Keratinocyte (primary cell): Measurements from ENCODE around the gene TEKT2. TPM values are rescaled to one million over a fixed set of nuclear protein-coding genes. Genes with fewer than 3 reads are reported as not detected.

Experiments
- DNase-seq: peaks from one replicate; pipeline ENCODE4 v3.0.0-alpha.2; 2011; ENCODE audit warnings: low read depth, missing footprints, low spot score
- FAIRE-seq: peaks from 2 replicates; lab custom pipeline; 2011; peaks lifted over from hg19 to GRCh38; lab: Jason Lieb, UNC
- H2AFZ ChIP-seq: 2 replicates; pipeline ENCODE4 v1.6.0; 2012; ENCODE audit warnings: low read length, control low read depth, inconsistent platforms; ENCODE audit not compliant: control insufficient read depth
- H3K27ac ChIP-seq: 2 replicates; pipeline ENCODE4 v1.5.1; 2011; ENCODE audit warnings: low read length; ENCODE audit not compliant: control insufficient read depth, insufficient read depth
- H3K27me3 ChIP-seq: 3 replicates; pipeline ENCODE4 v1.6.0; 2011; ENCODE audit warnings: low read length; ENCODE audit not compliant: control insufficient read depth, insufficient read depth; ENCODE audit errors: extremely low read depth
- H3K36me3 ChIP-seq, 2 experiments: 2 replicates in 1 of 2; 3 replicates in 1 of 2; pipeline ENCODE4 v1.5.1; 2011; ENCODE audit warnings: low read length in 2 of 2, mild to moderate bottlenecking in 1 of 2; ENCODE audit not compliant: control insufficient read depth in 2 of 2, insufficient read depth in 2 of 2; ENCODE audit errors: extremely low read depth in 1 of 2
- H3K4me1 ChIP-seq: 3 replicates; pipeline ENCODE4 v1.5.1; 2011; ENCODE audit warnings: low read length; ENCODE audit not compliant: control insufficient read depth, insufficient read depth; ENCODE audit errors: extremely low read depth
- H3K4me2 ChIP-seq: 3 replicates; pipeline ENCODE4 v1.6.0; 2011; ENCODE audit warnings: low read depth, low read length; ENCODE audit not compliant: control insufficient read depth, insufficient read depth; ENCODE audit errors: extremely low read depth
- H3K4me3 ChIP-seq, 3 experiments: fragments of 200-600 bp in 1 of 3; sonication (generic) in 1 of 3; 2 replicates in 2 of 3; 3 replicates in 1 of 3; pipeline ENCODE4 v1.5.1; 2011 to 2016; ENCODE audit warnings: low read length in 3 of 3, mild to moderate bottlenecking in 3 of 3, control low read depth in 2 of 3, inconsistent platforms in 1 of 3, low read depth in 1 of 3, mixed read lengths in 1 of 3, mixed run types in 1 of 3, moderate library complexity in 1 of 3; ENCODE audit not compliant: control insufficient read depth in 2 of 3, insufficient read depth in 2 of 3; ENCODE audit errors: extremely low read depth in 1 of 3
- H3K79me2 ChIP-seq: 2 replicates; pipeline ENCODE4 v1.6.0; 2012; ENCODE audit warnings: low read length; ENCODE audit not compliant: control insufficient read depth, insufficient read depth
- H3K9ac ChIP-seq: 3 replicates; pipeline ENCODE4 v1.6.0; 2011; ENCODE audit warnings: low read length; ENCODE audit not compliant: control insufficient read depth, insufficient read depth; ENCODE audit errors: extremely low read depth
- H3K9me1 ChIP-seq: 3 replicates; pipeline ENCODE4 v1.6.0; 2011; ENCODE audit warnings: low read length; ENCODE audit not compliant: control insufficient read depth, insufficient read depth; ENCODE audit errors: extremely low read depth
- H3K9me3 ChIP-seq: 2 replicates; pipeline ENCODE4 v1.5.1; 2012; ENCODE audit warnings: low read depth, low read length; ENCODE audit not compliant: control insufficient read depth
- H4K20me1 ChIP-seq: 3 replicates; pipeline ENCODE4 v1.6.0; 2011; ENCODE audit warnings: low read length; ENCODE audit not compliant: control insufficient read depth, insufficient read depth; ENCODE audit errors: extremely low read depth
- CTCF ChIP-seq, 3 experiments: IDR thresholded peaks in 1 of 3; conservative IDR thresholded peaks in 1 of 3; optimal IDR thresholded peaks in 1 of 3; 2 replicates in 2 of 3; 3 replicates in 1 of 3; pipeline versions ENCODE3 to v1.5.1; 2011; ENCODE audit warnings: low read length in 3 of 3, mild to moderate bottlenecking in 3 of 3, moderate library complexity in 2 of 3, control low read depth in 1 of 3, inconsistent platforms in 1 of 3; ENCODE audit not compliant: insufficient read depth in 2 of 3; ENCODE audit errors: extremely low read depth in 1 of 3
- EZH2 ChIP-seq: IDR thresholded peaks from one replicate; pipeline ENCODE4 v1.6.1; 2012; ENCODE audit warnings: inconsistent platforms, mild to moderate bottlenecking, low read length, moderate library complexity
- dilution Hi-C: fragments of 300-500 bp; cut with MboI; formaldehyde crosslinking; loops from one replicate; pipeline ENCODE4 v1.7.0; 2020; ENCODE audit warnings: low sequenced_read_pairs; ENCODE audit not compliant: extremely low pct_ligation_motif_present
- polyA plus RNA-seq, 5 experiments: library from polyadenylated mRNA; depleted of rRNA in 3 of 5; stranded (reverse) in 3 of 5; stranded (forward) in 1 of 5; unstranded in 1 of 5; fragments of >200 nt; gene quantifications; 1 replicate in 1 of 5; 2 replicates in 3 of 5; 3 replicates in 1 of 5; pipeline versions ENCODE4 v1.2.1 to v1.2.3, GENCODE V29; 2011 to 2012; ENCODE audit warnings: missing spikeins in 2 of 5, low read depth in 1 of 5, low replicate concordance in 1 of 5

Gene TEKT2
- polyA plus RNA-seq, 1 donor (not counting 4 experiments of a cell fraction or from before 2014, with no cell fraction given), result 0.03 TPM

- Histone ChIP-seq H3K4me1 (no peaks in the 10 kb centered on the region), H3K79me2 (no peaks in the 10 kb centered on the region), H3K9me3 (no peaks in the 10 kb centered on the region), H3K9ac (no peak overlapping the region), H4K20me1 (no peaks in the 10 kb centered on the region), H3K27ac (no peak overlapping the region), H3K27me3 (no peaks in the 10 kb centered on the region), H3K9me1 (no peaks in the 10 kb centered on the region), H3K4me2 (no peak overlapping the region), H3K4me3 (no peak overlapping the region), H3K36me3 (no peaks in the 10 kb centered on the region), H2AFZ (no peak overlapping the region)
- TF ChIP-seq EZH2 (no peak), CTCF (optimal IDR thresholded peaks at IDR 0.05 in 1 of 3, IDR thresholded peaks at IDR 0.05 in 1 of 3, conservative IDR thresholded peaks at IDR 0.05 in 1 of 3; ENCODE audit: extremely low read depth in 1 of 3, insufficient read depth in 2 of 3, low read length in 3 of 3) (no peak)
- no peak for DNase-seq
- dilution Hi-C loops, result no loop called here
- no peak for FAIRE-seq
These were observed 13.5 kb upstream of the TEKT2 start for GRCh38 chr1:36070349-36070748.

GRCh38 chr1:36076979-36077573 is 6.8 kb upstream of the TEKT2 start:
- no peaks in the 10 kb centered on the region for H3K9me3 ChIP-seq
- no peak overlapping the region for H3K9ac ChIP-seq
- no peaks in the 10 kb centered on the region for H3K79me2 ChIP-seq
- TF ChIP-seq EZH2 (no peak), CTCF (optimal IDR thresholded peaks at IDR 0.05 in 1 of 3, IDR thresholded peaks at IDR 0.05 in 1 of 3, conservative IDR thresholded peaks at IDR 0.05 in 1 of 3; ENCODE audit: extremely low read depth in 1 of 3, insufficient read depth in 2 of 3, low read length in 3 of 3) (no peak)
- H3K4me2 ChIP-seq, result no peak overlapping the region
- no peaks in the 10 kb centered on the region for H3K9me1 ChIP-seq
- no peaks in the 10 kb centered on the region for H3K36me3 ChIP-seq
- dilution Hi-C loops, result no loop called here
- no peak overlapping the region for H3K27ac ChIP-seq
- FAIRE-seq (no peak), DNase-seq (no peak)
- no peak overlapping the region for H2AFZ ChIP-seq
- no peaks in the 10 kb centered on the region for H3K27me3 ChIP-seq
- H3K4me1 ChIP-seq, result peaks cover 16% of the 10 kb centered on the region
- no peak overlapping the region for H3K4me3 ChIP-seq
- no peaks in the 10 kb centered on the region for H4K20me1 ChIP-seq
